Measurements from ENCODE around the gene OSBPL8. TPM values are rescaled to one million over a fixed set of nuclear protein-coding genes. Genes with fewer than 3 reads are reported as not detected.

The OSBPL8 gene
- total and polyA plus RNA-seq, 10 of the 15 experiments (the other 5 are each of a cell fraction or from before 2014, with no cell fraction given): 10.4 to 58.0 (median 32.0) TPM

- no peak for TF ChIP-seq ATF3 (IDR thresholded peaks at IDR 0.05; ENCODE audit: borderline replicate concordance, extremely low read depth, low read depth, low read length)
- no peak for TF ChIP-seq IKZF1 (conservative IDR thresholded peaks at IDR 0.05)
- TF ChIP-seq RAD51 (IDR thresholded peaks at IDR 0.05): no peak
- no peak for TF ChIP-seq CUX1 (IDR thresholded peaks at IDR 0.05; ENCODE audit: insufficient replicate concordance, low read depth, low read length)
- no peak for TF ChIP-seq KAT2A (conservative IDR thresholded peaks at IDR 0.05; ENCODE audit: control insufficient read depth, low read depth, low read length)
- no peak for TF ChIP-seq NR2C1 (IDR thresholded peaks at IDR 0.05)
- no peak for TF ChIP-seq JUNB (IDR thresholded peaks at IDR 0.05)
- FAIRE-seq (no peak), ATAC-seq (no peak), DNase-seq (ENCODE audit: low read depth, low spot score) (no peak)
- in situ Hi-C loops (cut with MboI) (no loop called here), intact Hi-C loops (cut with micrococcal nuclease; ENCODE audit: unreplicated experiment) (loop anchor here (5.0 kb wide), 1 partner anchor 33 kb away; no protein-coding TSS in a partner anchor)
- BruUV-seq (replicated peaks): no TSS peak
- Histone ChIP-seq H3K4me2 (ENCODE audit: control insufficient read depth, insufficient read depth) (no peak overlapping the region), H3K36me3 (ENCODE audit: control insufficient read depth in 2 of 2, insufficient read depth in 2 of 2, low read length in 1 of 2) (no peaks in the 10 kb centered on the region), H3K9me3 (replicated peaks; ENCODE audit: control insufficient read depth, insufficient read depth, low read length) (no peaks in the 10 kb centered on the region), H3K4me3 (no peak overlapping the region), H3K4me1 (ENCODE audit: control insufficient read depth, insufficient read depth, low read length) (no peaks in the 10 kb centered on the region), H2AFZ (ENCODE audit: control insufficient read depth, low read depth, low read length) (no peak overlapping the region), H3K9ac (ENCODE audit: control insufficient read depth, insufficient read depth, low read length) (no peak overlapping the region), H4K20me1 (ENCODE audit: control insufficient read depth, insufficient read depth) (no peaks in the 10 kb centered on the region), H3K79me2 (ENCODE audit: control insufficient read depth, insufficient read depth, low read length) (no peaks in the 10 kb centered on the region), H3K27me3 (replicated peaks in 1 of 2; ENCODE audit: control insufficient read depth in 2 of 2, insufficient read depth in 2 of 2, low read length in 1 of 2) (no peaks in the 10 kb centered on the region), H3K27ac (ENCODE audit: control insufficient read depth, insufficient read depth) (no peak overlapping the region)
- POLR2A ChIA-PET: no interaction called here
- 73% methylated on average over 2 of the region's 2 CpGs for WGBS (ENCODE audit: insufficient coverage, insufficient replicate concordance, low lambda C conversion rate, missing lambda C conversion rate)
- SMC1A ChIA-PET (ENCODE audit: uncharacterized antibody, unreplicated experiment): no interaction called here
- CTCF ChIA-PET: no interaction called here
- RAD21 ChIA-PET (ENCODE audit: unreplicated experiment): interaction anchor here (0.9 kb wide), 1 partner anchor 9 kb away, joined by 3 read pairs; no protein-coding TSS in a partner anchor
Measured at GRCh38 chr12:76400136-76400535, 159.4 kb downstream of the OSBPL8 start.

Data from GM12878 (cell line).